NCI-H1417 treated with DMSO at 0.1 percent for 48 hours (cell line): ENCODE results near the gene C1QTNF2.
A peak's percentile ranks its signal among the peaks of the same experiment; 100 is the strongest.
"Not testable (repeated sequence)": the region's sequence is repeated elsewhere in the genome, so short reads cannot be mapped to it uniquely, and the experiment has no call there.

Experiments used
- DNase-seq: peaks from one replicate; lab custom pipeline; 2025; lab: John Stamatoyannopoulos, UW

The C1QTNF2 gene

DNA sequence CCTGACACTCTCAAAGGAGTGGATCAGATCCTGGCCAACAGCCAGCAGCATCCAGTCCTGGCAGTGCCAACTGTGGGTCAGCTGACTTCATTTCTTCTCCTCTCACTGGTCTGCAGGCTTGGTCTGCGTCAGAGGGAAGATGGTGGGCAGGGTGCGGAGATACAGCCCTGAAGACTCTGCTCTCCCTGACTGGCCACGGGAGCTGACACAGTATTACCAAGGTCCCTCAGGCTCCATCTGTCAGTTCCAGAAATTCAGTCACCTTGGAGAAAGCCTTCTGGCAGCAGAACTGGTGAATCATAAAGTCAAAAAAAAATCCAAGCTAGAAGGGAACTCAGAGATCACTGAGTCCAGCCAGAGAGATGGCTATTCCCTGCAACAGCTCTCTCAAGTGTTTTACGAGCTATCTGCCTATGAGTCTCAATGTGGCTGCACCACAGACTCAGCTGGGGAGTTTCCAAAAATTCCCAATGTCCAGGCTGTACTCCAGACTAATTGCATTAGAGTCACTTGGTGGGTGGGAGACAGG, 27.9 kb downstream of the C1QTNF2 start:
- no peak for DNase-seq

GRCh38 chr5:160341309-160341870, 29.0 kb downstream of the C1QTNF2 start:
- DNase-seq: no peak

- DNase-seq: not testable (repeated sequence)
Measured at GRCh38 chr5:160340513-160340912, 29.9 kb downstream of the C1QTNF2 start.

GRCh38 chr5:160339406-160340130, 30.9 kb downstream of the C1QTNF2 start:
- no peak for DNase-seq

DNA sequence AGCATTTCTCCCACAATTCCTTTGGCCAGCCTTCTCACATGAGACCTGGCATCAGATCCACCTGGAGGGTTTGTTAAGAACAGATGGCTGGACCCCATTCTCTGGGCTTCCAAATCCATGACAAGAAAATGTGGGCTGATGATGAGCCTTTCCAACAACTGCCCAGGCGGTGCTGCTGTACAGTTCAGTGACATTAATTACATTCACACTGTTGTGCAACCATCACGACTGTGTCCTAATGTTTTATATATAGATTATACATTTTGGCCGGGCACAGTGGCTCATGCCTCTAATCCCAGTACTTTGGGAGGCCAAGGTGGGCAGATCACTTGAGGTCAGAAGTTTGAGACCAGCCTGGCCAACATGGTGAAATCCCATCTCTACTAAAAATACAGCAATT, 35.7 kb downstream of the C1QTNF2 start:
- not testable (repeated sequence) for DNase-seq

GRCh38 chr5:160333721-160334120, 36.7 kb downstream of the C1QTNF2 start:
- no peak for DNase-seq

GRCh38 chr5:160330212-160330611, 40.2 kb downstream of the C1QTNF2 start:
- DNase-seq: no peak

- no peak for DNase-seq
Measured at GRCh38 chr5:160327818-160328217, 42.6 kb downstream of the C1QTNF2 start.

GRCh38 chr5:160326981-160327380, 43.4 kb downstream of the C1QTNF2 start:
- no peak for DNase-seq

DNA sequence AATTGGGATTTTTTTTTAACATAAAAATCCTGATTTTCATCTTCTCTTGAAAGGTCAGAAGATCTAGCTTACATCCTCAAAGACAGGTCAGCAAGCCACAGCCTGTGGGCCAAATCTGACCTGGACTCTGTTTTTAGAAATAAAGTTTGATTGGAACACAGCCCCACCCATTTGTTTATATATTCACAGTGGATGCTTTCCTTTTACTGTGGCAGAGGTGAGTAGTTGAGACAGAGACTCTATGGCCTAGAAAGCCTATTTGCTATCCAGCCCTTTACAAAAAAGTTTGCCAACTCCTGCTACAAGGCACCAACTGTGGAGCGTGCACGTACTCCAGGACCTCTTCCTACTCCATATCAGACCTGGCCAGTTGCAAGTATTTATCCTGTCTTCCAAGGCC, 44.7 kb downstream of the C1QTNF2 start:
- no peak for DNase-seq

GRCh38 chr5:160324886-160325285, 45.5 kb downstream of the C1QTNF2 start:
- no peak for DNase-seq

DNA sequence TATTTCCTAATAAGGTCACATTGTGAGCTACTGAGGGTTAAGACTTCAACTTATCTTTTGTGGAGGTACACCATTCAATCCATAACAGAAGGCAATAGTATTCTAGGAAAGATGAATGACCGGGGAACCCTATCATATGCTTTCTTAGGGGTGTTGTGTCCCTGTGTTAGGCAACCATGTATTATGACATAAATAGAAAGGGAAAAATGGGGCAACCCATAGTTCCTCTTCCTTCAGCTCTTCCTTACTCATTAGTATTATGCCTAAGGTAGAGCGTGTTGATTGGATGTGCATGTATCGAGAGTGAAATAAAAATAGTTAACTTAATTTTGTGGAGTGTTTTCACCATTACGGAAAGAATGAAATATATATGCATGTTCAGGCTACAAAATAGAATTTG, 52.0 kb downstream of the C1QTNF2 start:
- DNase-seq: no peak

DNA sequence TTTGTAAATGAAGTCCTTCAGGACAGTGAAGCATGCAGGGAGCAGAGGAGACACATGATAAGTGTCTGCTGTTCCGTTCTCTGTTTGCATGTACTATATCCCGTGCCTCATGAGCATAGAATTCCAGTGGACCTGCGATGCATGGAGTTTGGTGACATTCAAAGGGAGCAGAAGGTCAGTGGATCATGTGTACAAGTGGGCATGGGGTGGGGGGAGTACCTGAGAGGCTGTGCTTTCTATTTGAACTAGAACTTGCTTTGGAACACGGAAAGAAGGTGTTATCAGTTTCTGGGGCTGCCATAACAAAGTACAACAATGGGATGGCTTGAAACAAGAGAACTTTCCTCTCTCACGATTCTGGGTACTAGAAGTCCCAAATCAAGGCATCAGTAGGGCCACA, 53.0 kb downstream of the C1QTNF2 start:
- no peak for DNase-seq

- DNase-seq: no peak
Measured at GRCh38 chr5:160315968-160316367, 54.5 kb downstream of the C1QTNF2 start.

GRCh38 chr5:160312960-160313727, 57.3 kb downstream of the C1QTNF2 start:
- no peak for DNase-seq

DNA sequence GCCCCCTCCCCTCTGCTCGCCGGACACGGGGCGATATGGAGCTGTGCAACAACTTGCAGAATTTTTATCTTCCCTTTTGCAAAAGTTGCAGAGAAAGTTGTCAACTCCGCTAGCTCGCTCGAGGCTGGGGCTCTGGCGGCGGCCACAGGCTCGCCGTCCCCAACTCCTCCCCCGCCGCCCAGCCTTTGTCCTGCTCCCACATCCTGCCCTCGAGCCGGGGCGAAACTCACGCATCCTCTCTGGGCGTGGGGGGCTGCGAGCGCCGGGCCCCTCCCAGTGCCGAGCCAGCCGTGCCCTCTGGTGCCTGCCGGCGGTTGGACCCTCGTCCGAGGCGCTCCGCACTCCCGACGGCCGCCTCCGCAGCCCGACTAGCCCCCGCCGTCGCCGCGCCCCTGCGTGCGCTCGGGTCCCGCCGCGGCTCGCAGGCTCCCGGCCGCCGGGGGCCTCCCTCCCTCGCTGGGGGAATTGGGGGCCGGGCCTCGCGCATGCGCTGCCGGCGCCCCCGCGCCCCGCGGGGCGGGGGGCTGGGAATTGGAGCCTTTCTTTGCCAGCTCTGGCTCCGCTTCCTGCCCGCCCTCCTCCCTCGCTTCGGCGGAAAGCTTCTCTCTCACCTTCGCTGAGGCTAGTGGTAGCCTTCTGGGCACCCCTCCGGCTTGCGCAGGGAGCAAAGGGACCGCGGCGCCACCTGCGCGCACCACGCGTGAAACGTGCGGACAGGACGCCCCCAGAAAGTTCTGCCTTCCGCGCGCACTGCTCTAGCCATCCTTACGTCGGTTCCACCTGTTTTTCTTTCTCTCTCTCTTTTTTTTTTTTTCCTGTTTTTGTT, 58.1 kb downstream of the C1QTNF2 start, which contains the start of gene CCNJL:
Gene CCNJL, minus strand, starts transcription at position 431 of the 826 bp plus-strand sequence. CDS start 641 bp downstream, outside the sequence.
- DNase-seq: peak; percentile 3

DNA sequence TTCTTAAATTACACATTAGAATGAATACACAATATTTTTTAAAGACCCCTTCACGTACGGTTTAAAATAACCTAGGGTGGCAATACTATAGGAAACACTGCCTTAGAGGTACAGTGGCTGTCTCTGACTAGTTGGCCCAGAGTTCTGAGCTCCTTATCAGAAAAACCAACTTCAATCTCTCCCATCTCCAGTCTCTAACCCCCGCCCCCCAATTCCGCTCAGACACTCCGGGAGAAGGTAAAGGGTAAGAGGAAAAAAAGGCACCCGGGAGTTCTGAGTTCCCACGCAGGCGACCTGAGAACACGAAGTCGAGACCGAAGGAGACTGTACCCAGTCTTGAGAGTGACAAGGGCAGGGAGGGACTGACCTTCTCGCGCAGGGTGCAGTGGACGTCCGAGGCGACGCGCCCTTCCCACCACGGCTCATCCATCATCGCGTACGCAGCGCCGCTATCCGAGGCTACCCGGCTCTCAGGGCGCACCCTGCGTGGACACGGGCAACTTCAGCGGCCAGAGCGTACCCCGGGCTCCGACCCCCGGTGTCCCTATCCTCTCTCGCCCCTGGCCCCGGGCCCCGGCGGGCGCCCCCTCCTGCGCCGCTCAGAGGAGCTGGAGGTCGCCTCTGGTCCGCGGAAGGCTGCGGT, 58.8 kb downstream of the C1QTNF2 start:
- DNase-seq: no peak

DNA sequence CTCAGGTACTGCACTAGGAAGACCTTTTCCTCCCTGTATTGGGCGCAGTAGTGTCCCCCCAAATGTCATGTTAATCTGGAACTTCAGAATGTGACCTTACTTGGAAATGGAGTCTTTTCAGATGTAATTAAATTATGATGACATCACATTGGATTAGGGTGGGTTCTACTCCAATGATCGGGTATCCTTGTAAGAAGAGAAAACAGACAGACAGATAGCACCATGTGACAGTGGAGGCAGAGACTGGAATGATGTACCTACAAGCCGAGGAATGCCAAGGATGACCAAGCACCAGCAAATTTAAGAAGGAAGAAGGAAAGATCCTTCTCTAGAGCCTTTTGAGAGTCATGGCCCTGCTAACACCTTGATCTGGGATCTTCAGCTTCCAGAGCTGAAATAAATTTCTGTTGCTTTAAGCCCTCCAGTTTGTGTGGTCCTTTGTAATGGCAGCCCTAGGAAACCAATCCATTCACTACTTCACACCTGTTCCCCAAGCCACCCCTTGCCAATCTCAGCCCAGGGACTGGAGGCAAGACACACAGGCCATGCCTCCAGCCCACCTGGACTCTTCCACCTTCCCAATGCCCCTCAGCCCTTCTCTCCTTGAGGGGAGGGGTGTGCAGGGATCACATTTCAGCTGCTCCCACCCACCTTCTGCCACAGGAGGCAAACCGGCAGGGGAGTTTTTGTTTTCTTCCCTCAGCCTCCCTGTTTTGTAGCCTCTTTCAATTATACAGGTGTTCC, 59.7 kb downstream of the C1QTNF2 start:
- DNase-seq: no peak

- no peak for DNase-seq
Measured at GRCh38 chr5:160310140-160310539, 60.3 kb downstream of the C1QTNF2 start.

DNA sequence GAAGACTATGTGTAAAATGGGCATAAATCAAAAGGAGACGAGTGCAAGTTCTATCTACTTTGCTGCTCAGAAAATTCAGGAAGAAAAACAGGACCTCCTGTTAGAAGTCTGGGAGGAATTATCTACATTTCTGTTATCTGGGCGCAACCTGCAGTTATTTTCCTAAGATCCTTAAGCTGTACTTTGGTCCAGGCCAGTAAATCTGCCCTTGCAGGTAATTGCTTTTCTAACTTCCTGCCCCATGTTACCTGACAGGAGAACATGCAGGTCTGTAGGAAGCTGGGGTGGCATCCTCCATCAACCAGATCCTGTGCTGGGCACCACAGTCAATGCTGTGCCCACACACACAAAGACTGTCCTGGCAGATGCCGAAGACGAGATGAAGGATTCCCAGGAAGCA, 63.7 kb downstream of the C1QTNF2 start:
- DNase-seq: no peak

DNA sequence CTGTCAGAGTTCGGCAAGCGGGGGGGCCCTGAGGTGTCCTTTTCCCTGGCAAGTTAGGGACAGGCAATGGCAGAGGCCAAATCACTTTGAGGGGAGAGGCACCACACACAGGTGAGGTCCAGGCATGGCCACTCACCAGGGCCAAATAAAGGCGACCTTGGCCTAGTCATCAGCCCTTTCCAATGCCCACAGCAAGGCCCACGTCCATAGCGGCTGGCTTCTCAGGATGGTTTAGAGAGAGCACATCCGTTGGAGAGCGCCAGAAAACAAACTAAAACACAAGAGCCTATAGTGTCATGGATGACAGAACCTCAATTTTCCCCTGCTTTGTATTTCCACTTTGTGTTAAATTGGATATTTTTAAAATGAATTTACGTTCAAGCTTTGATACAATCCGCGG, 65.1 kb downstream of the C1QTNF2 start:
- no peak for DNase-seq
